Activated CD4-positive, CD25-positive, alpha-beta regulatory T cell (primary cell): ENCODE measurements around the gene CPEB3.
"Not testable (repeated sequence)": the region's sequence is repeated elsewhere in the genome, so short reads cannot be mapped to it uniquely, and the experiment has no call there.

Source experiments
- DNase-seq, 4 experiments: peaks; one replicate each; lab custom pipeline; 2025; lab: John Stamatoyannopoulos, UW

Gene CPEB3

DNA sequence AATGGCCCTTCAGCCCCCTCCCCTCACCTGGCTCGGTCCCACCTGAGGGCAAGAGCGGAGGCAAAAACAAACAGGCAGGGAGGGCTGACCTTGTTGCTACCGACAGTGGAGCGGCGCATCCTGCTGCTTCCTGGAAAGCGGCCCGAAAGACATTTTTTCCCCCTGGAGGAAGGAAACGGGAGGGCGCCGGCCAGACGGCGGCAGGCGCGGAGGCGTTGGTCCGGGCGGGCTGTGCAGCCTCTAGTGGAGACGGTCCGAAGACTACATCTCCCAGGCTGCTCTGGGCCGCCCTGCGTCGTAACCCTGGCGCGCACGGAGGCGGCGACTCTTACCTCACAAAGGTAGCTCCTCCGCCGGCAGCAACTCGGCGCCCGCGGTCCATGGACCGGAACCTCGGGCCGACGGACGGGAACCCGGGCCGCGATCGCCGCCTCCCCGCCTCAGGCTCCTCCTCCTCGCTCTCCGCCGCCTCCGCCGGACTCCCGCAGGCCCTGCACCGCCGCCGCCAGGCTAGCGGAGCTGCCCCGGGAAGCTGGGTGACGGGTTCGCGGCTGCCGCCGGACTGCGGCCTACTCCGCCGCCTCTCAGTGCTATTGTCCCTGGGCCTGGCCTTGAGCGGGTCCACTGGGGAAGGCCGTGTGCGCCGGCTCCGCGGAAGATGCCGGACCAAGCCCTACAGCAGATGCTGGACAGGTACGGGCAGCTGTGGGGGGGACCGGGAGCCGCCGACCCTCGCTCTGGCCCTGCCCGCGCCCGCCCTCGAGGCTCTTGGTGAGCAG, at the start of gene CPEB3, which contains the start of gene MARCHF5:
CPEB3 (minus strand) TSS at position 242 of the 779 bp plus-strand sequence. CDS start 50,728 bp downstream, outside the sequence.
MARCHF5 (plus strand) TSS at position 331 of the 779 bp plus-strand sequence; CDS start at position 659, 328 bp downstream.
- DNase-seq: peak; percentile 75 to 82 (median 78)

DNA sequence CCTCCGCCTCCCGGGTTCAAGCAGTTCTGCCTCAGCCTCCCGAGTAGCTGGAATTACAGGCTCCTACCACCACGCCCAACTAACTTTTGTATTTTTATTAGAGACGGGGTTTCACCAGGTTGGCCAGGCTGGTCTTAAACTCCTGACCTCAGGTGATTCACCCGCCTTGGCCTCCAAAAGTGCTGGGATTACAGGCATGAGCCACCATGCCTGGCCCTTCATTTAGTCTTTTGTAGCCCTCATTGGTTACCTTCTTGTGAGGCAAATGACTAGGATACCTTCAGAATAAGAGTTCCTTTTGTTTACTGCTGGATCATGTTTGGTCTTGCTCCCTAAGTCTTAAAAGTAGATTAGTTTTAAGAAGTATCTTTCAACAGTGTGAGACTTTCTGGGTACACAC, 39.0 kb upstream of the CPEB3 start:
- not testable (repeated sequence) for DNase-seq

DNA sequence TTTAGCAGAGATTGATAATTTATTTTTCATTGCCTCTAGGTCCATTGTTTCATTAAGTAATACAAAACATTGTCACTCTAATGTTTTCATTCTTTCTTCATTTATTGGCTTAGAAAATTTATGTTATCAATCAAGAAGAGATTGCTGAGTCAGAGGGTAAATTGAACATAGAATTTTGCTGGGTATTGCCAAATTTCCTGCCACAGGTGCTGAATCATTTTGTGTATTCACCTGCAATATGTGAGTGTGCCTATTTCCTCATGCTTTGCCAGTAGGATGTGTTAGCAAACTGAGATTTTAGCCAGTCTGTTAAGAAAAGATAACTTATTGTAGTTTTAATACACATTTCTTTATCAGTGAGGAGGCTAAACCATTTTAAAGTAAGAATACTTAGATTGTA, 38.1 kb upstream of the CPEB3 start:
- no peak for DNase-seq

DNA sequence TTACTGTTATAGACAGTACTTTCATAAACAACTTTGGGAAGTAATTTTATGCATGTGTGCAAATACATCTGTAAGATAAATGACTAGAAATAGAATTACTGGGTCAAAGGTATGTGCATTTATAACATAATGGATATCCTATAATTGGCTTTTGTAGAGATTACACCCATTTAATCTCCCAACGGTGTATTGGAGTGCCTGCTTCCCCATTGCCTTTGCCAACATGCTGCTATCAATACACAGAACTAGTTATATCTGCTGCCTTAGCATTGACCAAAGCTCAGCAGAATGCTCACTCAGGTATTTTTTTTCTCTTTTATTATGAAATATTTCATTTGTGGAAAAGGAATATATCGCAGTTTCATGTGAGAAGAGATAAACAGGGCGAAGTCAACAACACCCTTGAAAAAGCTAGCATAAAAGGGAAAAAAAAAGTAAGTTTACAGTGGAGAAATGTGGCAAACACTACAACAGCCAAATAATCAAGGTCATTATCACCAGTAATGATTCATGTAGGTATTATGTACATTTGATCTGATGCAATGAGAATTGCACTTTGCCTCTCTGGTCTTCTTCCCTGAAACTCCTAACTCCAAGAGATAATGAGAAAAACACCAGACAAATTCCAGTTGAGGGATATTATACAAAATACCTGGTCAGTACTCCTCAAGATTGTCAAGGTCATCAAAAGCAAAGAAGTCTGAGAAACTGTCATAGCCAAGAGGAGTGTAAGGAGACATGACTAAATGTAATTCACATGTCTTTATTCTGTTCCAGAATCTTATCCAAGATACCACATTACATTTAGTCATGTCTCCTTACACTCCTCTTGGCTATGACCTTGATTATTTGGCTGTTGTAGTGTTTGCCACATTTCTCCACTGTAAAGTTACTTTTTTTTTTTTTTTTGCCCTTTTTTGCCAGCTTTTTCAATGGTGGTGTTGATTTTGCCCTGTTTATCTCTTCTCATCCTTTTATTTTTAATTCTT, 36.9 kb upstream of the CPEB3 start:
- no peak for DNase-seq

- DNase-seq: no peak
Observed at GRCh38 chr10:92323079-92323478, 32.2 kb upstream of the CPEB3 start.

GRCh38 chr10:92316610-92317009, 25.7 kb upstream of the CPEB3 start:
- no peak for DNase-seq

- DNase-seq: no peak
Observed at GRCh38 chr10:92313750-92314149, 22.9 kb upstream of the CPEB3 start.

- DNase-seq: no peak
Observed at GRCh38 chr10:92309272-92309671, 18.4 kb upstream of the CPEB3 start.

DNA sequence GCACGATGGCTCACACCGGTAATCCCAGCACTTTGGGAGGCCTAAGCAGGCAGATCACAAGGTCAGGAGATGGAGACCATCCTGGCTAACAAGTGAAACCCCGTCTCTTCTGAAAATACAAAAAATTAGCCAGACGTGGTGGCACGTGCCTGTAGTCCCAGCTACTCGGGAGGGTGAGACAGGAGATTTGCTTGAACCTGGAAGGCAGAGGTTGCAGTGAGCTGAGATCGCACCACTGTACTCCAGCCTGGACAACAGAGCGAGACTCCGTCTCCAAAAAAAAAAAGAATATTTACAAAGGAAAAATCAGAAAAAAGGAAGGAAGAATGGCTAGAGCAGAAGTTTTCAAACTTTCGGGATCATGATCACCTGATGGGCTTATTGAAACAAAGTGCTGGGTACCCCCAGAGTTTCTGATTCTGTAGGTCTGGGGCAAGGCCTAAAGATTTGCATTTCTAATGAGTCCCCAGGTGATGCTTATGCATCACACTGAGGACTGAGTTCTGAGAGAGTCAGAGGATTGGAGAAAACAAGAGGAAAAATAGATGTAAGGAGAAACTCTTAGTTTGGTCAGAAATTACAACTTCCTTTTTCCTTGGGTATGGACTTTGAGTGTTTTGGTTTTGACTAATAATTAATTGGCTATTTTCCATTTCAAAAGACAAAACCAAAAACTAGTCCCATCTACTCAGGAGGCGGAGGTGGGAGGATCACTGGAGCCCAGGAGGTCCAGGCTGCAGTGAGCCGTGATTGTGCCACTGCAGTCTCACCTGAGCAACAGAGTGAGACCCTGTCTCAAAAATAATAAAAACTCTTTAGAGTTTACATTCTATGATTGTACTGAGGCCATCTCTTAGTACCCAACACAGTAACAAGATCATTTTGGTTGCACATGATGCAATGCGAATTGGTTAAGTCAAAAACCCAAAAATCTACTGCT, 14.5 kb upstream of the CPEB3 start:
- no peak for DNase-seq

DNA sequence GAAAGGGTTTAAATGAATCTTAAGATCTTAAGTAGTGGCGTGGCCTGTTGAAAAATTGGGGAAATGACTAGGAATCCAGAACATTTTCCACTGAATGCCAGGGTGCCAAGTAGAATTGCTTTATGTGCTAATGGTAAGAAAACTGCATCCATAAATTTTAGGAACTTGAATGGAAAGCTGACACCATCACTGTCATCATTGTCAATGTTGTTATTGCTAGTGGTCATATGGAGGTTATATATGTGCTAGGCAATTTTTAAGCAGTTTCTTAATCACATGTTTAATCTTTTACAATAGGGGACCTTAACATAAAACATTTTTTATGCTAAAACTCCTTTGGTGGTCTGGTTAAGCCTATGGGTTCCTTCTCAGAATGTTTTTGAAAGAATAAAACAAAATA, 13.2 kb upstream of the CPEB3 start:
- no peak for DNase-seq

DNA sequence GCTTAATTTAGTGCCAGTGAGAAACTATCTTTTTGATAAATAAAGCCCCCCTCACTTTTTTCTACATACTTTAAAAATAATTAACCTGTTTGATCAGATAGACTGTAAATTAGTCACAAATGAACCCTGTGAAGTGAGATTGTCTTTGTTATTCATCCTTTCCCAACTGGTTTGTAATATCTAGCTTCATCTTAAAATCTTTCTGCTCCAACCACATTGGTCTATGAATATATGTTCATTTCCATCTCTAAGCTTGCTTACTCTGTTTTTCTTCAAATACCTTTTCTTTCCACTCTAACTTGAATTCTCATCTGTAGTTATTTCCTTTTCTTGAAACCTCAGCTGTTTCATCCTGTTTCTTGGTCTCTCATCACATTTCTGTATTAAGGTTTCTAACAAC, 12.2 kb upstream of the CPEB3 start:
- no peak for DNase-seq

GRCh38 chr10:92298487-92298886, 7.6 kb upstream of the CPEB3 start:
- no peak for DNase-seq

DNA sequence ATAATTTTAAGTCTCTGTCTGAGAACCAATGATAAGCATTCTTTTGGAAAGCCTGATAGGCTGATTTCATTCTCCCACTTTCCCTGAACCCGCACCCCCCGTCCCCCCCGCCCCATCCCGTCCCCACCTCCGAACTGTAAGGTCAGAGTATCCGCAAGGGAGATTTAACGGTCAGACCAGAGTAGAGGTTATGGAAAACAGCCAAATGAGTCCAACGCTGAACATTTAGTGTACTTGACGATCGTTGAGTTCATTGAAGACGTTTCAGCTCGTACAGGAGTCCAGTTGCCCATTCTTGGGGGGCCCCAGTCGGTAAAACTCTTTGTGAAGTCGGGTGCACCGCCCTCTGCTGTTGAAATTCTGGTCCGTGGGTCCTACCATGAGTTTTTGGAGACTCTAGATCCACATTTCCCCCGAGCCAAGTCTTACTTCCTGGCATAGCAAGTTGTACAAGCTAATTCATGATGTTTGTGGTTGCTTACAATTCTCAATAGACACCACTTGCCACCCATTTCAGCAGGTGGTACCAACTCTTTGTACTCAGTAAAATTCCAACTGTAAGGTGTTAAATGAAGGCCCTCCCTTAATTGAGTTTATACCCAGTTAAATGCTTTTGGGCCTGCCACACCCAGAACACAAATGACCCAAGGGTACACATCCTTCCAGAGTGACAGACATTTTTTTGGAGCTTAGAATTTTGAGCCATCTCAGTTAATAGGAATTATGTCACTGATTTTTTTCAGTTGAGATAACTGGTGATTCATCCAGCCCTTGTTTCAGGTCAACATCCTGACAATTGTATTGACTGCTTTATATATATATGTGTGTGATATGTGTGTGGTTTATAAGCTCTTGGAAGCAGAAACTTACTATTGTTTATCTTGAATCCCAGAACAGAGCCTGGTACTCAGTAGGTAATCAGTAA, 1.3 kb upstream of the CPEB3 start:
- DNase-seq: peak in 1 of 4 experiments; percentile 2

- DNase-seq: peak in 1 of 4 experiments; percentile 21
Observed at GRCh38 chr10:92291616-92291865, 663 bp upstream of the CPEB3 start.

DNA sequence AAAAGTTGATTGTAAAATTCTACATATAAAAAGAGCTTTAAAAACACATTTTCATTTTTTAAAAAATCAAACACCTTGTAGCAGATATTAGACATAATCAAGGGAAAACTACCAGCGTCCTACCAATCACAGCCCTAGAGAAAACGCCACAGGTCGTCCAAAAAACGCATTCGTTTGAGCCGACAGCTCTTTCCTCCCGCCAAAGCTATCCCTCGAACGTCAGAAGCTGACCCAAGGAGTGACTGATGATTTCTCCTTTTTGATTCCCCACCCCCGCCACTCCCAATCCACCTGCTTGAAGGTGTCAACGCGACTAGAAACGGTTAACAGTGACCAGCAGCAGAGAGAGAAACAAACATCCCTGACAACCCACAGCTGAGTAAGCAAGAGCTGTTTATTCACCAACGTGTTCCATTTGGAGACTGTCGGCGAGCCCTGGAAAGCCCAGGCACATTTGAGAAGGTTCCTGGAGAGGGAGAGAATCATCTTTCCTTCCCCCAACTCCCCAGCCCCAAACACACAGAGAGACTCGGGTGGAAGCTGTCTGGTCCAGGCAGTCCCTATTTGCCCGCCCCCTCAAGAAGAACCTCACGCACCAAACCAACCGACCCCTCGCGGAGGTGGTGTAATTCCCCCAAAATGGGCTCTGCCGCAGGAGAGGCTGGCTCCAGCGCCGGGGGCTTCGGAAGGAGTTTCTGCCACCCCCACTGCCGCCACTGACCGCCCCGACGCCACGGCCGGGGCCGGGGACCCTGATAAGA, 622 bp downstream of the CPEB3 start:
- DNase-seq: peak in 1 of 4 experiments; percentile 25

- DNase-seq: no peak
Observed at GRCh38 chr10:92284112-92284704, 6.7 kb downstream of the CPEB3 start.

- DNase-seq: no peak
Observed at GRCh38 chr10:92278996-92279696, 11.7 kb downstream of the CPEB3 start.

GRCh38 chr10:92274071-92274470, 16.8 kb downstream of the CPEB3 start:
- no peak for DNase-seq

DNA sequence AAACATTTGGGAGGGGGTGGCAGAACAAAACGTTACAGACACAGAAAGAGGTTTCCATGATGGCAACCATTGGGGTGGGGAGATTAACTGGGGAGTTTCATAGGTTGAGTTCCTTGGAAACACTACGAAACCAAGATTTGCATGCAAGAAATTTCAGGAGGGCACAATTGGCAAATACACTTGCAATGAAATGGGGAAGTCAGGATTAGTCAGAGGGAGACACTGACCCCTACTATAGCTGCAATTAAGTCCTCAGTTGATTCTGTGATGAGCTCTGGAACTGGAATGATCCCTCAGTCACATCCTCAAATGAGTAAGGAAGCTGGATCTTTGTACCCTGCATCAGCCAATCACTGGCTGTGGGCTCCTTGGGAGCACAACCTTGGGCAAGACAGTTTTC, 22.1 kb downstream of the CPEB3 start:
- DNase-seq: no peak
